Left ventricle myocardium inferior (tissue), 1 donor: ENCODE measurements around the gene GRIN3B. TPM values are rescaled to one million over a fixed set of nuclear protein-coding genes. Genes with fewer than 3 reads are reported as not detected.

Source experiments
- DNase-seq: peaks from one replicate; pipeline ENCODE4 v3.0.0-alpha.2; 2020
- H3K27ac ChIP-seq: fragments of 200-600 bp; replicated peaks from 2 replicates; pipeline ENCODE4 v1.8.0; 2021
- H3K27me3 ChIP-seq: fragments of 200-600 bp; 2 replicates; pipeline ENCODE4 v1.8.0; 2021; ENCODE audit warnings: low read depth
- H3K36me3 ChIP-seq: fragments of 200-600 bp; 2 replicates; pipeline ENCODE4 v1.8.0; 2021
- H3K4me1 ChIP-seq: fragments of 200-600 bp; 2 replicates; pipeline ENCODE4 v1.8.0; 2021
- H3K4me3 ChIP-seq: fragments of 200-600 bp; 2 replicates; pipeline ENCODE4 v1.8.0; 2021; ENCODE audit warnings: mild to moderate bottlenecking, moderate library complexity
- H3K9me3 ChIP-seq: fragments of 200-600 bp; replicated peaks from 2 replicates; pipeline ENCODE4 v1.8.0; 2021
- intact Hi-C: fragments of 100-400 bp; cut with micrococcal nuclease; formaldehyde crosslinking; loops from one replicate; pipeline ENCODE4 v1.11.0; 2022
- long read RNA-seq: library from polyadenylated mRNA; unstranded; transcript quantifications from one replicate; pipeline ENCODE4 v2.0.0, GENCODE V29; 2021
- total RNA-seq: library from RNA; stranded (reverse); fragmentation: NEBNext Ultra II Directional; extraction: Animal tissue kit (Norgen Biotek cat#: 25700); gene quantifications from one replicate; pipeline ENCODE4 v1.2.1, GENCODE V29; 2021
- TF ChIP-seq, protein P1 (sequence below): fragments of 200-600 bp; IDR thresholded peaks from 2 replicates; pipeline ENCODE4 v1.8.0; 2021; ENCODE audit warnings: antibody characterized with exemption, mild to moderate bottlenecking, borderline replicate concordance
- donor health status: DM: no; HTN: yes; CAD: no; lungs with severe emphysema.

GRIN3B gene
- total RNA-seq = not detected
- long read RNA-seq = 0 reads

- peak within 1 kb of the TSS; percentile 49 for H3K4me3 ChIP-seq
- no peaks in the 10 kb centered on the region for H3K36me3 ChIP-seq
- H3K27me3 ChIP-seq = peaks cover 86% of the 10 kb centered on the region
- DNase-seq = no peak
- H3K4me1 ChIP-seq = peaks cover 29% of the 10 kb centered on the region
- no peaks in the 10 kb centered on the region for H3K9me3 ChIP-seq
- TF ChIP-seq, protein P1, sequence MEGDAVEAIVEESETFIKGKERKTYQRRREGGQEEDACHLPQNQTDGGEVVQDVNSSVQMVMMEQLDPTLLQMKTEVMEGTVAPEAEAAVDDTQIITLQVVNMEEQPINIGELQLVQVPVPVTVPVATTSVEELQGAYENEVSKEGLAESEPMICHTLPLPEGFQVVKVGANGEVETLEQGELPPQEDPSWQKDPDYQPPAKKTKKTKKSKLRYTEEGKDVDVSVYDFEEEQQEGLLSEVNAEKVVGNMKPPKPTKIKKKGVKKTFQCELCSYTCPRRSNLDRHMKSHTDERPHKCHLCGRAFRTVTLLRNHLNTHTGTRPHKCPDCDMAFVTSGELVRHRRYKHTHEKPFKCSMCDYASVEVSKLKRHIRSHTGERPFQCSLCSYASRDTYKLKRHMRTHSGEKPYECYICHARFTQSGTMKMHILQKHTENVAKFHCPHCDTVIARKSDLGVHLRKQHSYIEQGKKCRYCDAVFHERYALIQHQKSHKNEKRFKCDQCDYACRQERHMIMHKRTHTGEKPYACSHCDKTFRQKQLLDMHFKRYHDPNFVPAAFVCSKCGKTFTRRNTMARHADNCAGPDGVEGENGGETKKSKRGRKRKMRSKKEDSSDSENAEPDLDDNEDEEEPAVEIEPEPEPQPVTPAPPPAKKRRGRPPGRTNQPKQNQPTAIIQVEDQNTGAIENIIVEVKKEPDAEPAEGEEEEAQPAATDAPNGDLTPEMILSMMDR = peak; percentile 60
- H3K27ac ChIP-seq = no peak within 1 kb of the TSS
- intact Hi-C loops = no loop called here
These were observed at the start of gene GRIN3B for GRCh38 chr19:1000095-1000494. GRIN3B (plus strand) TSS chr19:1000419; CDS start chr19:1000438, 19 bp downstream.

DNA sequence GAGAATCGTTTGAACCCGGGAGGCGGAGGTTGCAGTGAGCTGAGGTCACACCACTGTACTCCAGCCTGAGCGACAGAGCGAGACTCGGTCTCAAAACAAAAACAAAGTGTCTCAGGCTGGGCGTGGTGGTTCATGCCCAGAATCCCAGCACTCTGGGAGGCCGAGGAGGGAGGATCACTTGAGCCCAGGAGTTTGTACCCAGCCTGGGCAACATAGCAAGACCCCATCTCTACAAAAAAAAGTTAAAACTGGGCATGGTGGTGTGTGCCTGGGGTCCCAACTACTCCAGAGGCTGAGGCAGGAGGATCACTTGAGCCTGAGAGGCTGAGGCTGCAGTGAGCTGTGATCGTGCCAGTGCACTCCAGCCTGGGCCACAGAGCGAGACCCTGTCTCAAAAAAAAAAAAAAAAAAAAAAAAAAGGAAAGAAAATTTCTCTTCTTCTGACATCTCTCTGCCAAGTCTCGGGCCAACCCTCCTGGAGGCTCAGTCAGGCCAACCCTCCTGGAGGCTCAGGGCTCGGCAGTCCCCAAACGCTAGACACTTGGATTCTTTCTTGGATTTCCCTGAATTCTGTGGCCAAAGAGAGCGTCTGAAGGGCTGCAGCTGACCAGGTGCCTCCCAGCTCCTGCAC lies 48.1 kb upstream of the GRIN3B start:
- Histone ChIP-seq H3K4me1 (peaks cover 12% of the 10 kb centered on the region), H3K27ac (no peak overlapping the region), H3K36me3 (no peaks in the 10 kb centered on the region), H3K4me3 (no peak overlapping the region), H3K9me3 (no peaks in the 10 kb centered on the region), H3K27me3 (no peaks in the 10 kb centered on the region)
- TF ChIP-seq, protein P1 = no peak
- DNase-seq = no peak
- intact Hi-C loops = no loop called here

GRCh38 chr19:952680-953444 lies 47.4 kb upstream of the GRIN3B start:
- no peaks in the 10 kb centered on the region for H3K27me3 ChIP-seq
- intact Hi-C loops = no loop called here
- TF ChIP-seq, protein P1 = no peak
- no peak overlapping the region for H3K4me3 ChIP-seq
- no peaks in the 10 kb centered on the region for H3K9me3 ChIP-seq
- peaks cover 12% of the 10 kb centered on the region for H3K4me1 ChIP-seq
- H3K36me3 ChIP-seq = no peaks in the 10 kb centered on the region
- DNase-seq = no peak
- no peak overlapping the region for H3K27ac ChIP-seq

- TF ChIP-seq, protein P1 = no peak
These were observed 46.6 kb upstream of the GRIN3B start for GRCh38 chr19:953445-954271.

DNA sequence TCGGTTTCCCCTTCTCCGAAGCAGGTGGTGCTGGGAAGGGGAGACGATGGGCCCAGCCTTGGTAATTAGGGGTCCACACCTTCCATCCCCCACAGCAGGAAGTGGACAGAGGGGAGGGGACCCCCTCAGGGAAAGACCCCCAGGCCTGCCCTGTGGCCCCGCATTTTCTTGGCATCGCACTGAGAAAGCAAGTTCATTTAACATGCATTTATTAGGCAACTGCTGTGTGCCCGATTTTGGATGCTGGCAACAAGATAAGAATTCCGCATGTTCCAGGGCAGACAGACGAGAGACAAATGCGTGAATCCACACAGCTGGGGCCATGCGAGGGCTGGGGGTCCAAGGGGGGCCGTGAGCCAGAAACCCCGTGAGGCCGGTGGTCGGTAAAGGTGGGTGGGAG lies 45.9 kb upstream of the GRIN3B start:
- intact Hi-C loops = no loop called here
- Histone ChIP-seq H3K9me3 (no peaks in the 10 kb centered on the region), H3K4me3 (no peak overlapping the region), H3K27me3 (no peaks in the 10 kb centered on the region), H3K36me3 (no peaks in the 10 kb centered on the region), H3K4me1 (peaks cover 12% of the 10 kb centered on the region), H3K27ac (no peak overlapping the region)
- no peak for DNase-seq
- TF ChIP-seq, protein P1 = no peak

More at GRCh38 chr19:953445-954271, 46.6 kb upstream of the GRIN3B start:
- Histone ChIP-seq H3K4me1 (peaks cover 12% of the 10 kb centered on the region), H3K27ac (no peak overlapping the region), H3K4me3 (no peak overlapping the region), H3K27me3 (no peaks in the 10 kb centered on the region), H3K36me3 (no peaks in the 10 kb centered on the region), H3K9me3 (no peaks in the 10 kb centered on the region)
- intact Hi-C loops = no loop called here
- no peak for DNase-seq
